Upper lobe of left lung (tissue), 6 donors: ENCODE measurements around the gene NTSR1. TPM values are rescaled to one million over a fixed set of nuclear protein-coding genes. Genes with fewer than 3 reads are reported as not detected.
"Not testable (repeated sequence)": the region's sequence is repeated elsewhere in the genome, so short reads cannot be mapped to it uniquely, and the experiment has no call there.

ENCODE experiments used
- ATAC-seq, 2 donors: fragments of 200-7000 bp; cut with Tn5 transposase; one replicate each; pipeline ENCODE4 v1.9.1; 2022; ENCODE audit warnings: mild to moderate bottlenecking in 2 of 2, moderate library complexity in 2 of 2; ENCODE audit not compliant: low FRiP score in 2 of 2
- DNase-seq, 2 donors: peaks; one replicate each; pipeline ENCODE4 v3.0.0-alpha.2; 2019 to 2020
- H3K27ac ChIP-seq, 4 donors: fragments of 200-600 bp; sonication (generic); one replicate each; pipeline ENCODE4 v1.5.1; 2016 to 2019
- H3K27me3 ChIP-seq, 4 donors: fragments of 200-600 bp; sonication (generic); one replicate each; pipeline ENCODE4 v1.5.1; 2017 to 2019
- H3K36me3 ChIP-seq, 4 donors: fragments of 200-600 bp; sonication (generic); one replicate each; pipeline ENCODE4 v1.5.1; 2016 to 2019
- H3K4me1 ChIP-seq, 4 donors: fragments of 200-600 bp; sonication (generic); one replicate each; pipeline ENCODE4 v1.5.1; 2018 to 2019
- H3K4me3 ChIP-seq, 4 donors: fragments of 200-600 bp; sonication (generic); one replicate each; pipeline ENCODE4 v1.5.1; 2017 to 2019; ENCODE audit warnings: mild to moderate bottlenecking in 2 of 4, moderate library complexity in 1 of 4
- H3K9me3 ChIP-seq, 4 donors: fragments of 200-600 bp; sonication (generic); one replicate each; pipeline ENCODE4 v1.5.1; 2018 to 2019
- EP300 ChIP-seq, 4 donors: sonication (generic); formaldehyde crosslinking; IDR thresholded peaks; one replicate each; pipeline ENCODE4 v1.5.1; 2017; ENCODE audit warnings: antibody characterized with exemption in 4 of 4, control low read depth in 2 of 4
- POLR2A ChIP-seq, 4 donors: fragments of 450-650 bp; IDR thresholded peaks; one replicate each; pipeline ENCODE4 v1.5.1; 2016 to 2017; ENCODE audit warnings: antibody characterized with exemption in 4 of 4, mild to moderate bottlenecking in 2 of 4
- POLR2AphosphoS5 ChIP-seq, 2 donors: sonication (generic); formaldehyde crosslinking; IDR thresholded peaks; one replicate each; pipeline ENCODE4 v1.5.1; 2017; ENCODE audit warnings: antibody characterized with exemption in 2 of 2
- WGBS, 2 donors: methylation state at CpG; one replicate each; pipeline ENCODE4 v1.1.5; 2017 to 2018; 5-methylcytosine and 5-hydroxymethylcytosine counted together
- total RNA-seq, 6 donors: library from RNA; depleted of rRNA in 4 of 6; stranded (reverse); fragments of >200 nt in 4 of 6; gene quantifications; one replicate each; pipeline versions ENCODE4 v1.1.0 to v1.2.1, GENCODE V29; 2016 to 2021
- TF ChIP-seq, protein P1 (sequence below), 6 experiments: fragments of 450-650 bp in 4 of 6; fragments of 200-600 bp in 2 of 6; sonication (generic) in 2 of 6; IDR thresholded peaks; one replicate each; pipeline ENCODE4 v1.5.1; 2016 to 2019; ENCODE audit warnings: antibody characterized with exemption in 6 of 6
- donor health status: DM: no; HTN: no; CAD: no; lungs with moderate emphysema.
- donor health status: DM: no; HTN: yes; CAD: no; lungs with severe emphysema.

The NTSR1 gene
- total RNA-seq, 6 donors from 2014 or later = 0.20 to 1.4 (median 0.26) TPM; not detected in 1

DNA sequence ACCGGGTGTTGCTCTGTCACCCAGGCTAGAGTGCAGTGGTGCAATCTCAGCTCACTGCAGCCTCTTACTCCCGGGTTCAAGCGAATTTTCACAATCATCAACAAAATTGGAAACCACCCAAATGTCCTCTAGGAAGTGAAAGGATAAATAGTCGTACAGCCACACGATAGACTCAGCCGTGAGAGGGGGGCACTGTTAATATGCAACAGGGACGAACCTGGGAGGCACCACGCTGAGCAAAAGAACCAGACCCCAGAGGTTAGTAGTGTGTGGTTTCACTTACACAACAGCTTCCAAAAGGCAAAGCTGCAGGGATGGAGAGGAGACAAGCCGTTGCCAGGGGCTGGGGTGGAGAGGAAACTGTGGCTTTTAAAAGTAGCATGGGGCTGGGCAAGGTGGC is 30.1 kb upstream of the NTSR1 start:
- TF ChIP-seq POLR2A (IDR thresholded peaks at IDR 0.05) (no peak), POLR2AphosphoS5 (IDR thresholded peaks at IDR 0.05) (no peak), EP300 (IDR thresholded peaks at IDR 0.05) (no peak)
- TF ChIP-seq, protein P1, sequence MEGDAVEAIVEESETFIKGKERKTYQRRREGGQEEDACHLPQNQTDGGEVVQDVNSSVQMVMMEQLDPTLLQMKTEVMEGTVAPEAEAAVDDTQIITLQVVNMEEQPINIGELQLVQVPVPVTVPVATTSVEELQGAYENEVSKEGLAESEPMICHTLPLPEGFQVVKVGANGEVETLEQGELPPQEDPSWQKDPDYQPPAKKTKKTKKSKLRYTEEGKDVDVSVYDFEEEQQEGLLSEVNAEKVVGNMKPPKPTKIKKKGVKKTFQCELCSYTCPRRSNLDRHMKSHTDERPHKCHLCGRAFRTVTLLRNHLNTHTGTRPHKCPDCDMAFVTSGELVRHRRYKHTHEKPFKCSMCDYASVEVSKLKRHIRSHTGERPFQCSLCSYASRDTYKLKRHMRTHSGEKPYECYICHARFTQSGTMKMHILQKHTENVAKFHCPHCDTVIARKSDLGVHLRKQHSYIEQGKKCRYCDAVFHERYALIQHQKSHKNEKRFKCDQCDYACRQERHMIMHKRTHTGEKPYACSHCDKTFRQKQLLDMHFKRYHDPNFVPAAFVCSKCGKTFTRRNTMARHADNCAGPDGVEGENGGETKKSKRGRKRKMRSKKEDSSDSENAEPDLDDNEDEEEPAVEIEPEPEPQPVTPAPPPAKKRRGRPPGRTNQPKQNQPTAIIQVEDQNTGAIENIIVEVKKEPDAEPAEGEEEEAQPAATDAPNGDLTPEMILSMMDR (IDR thresholded peaks at IDR 0.05) = no peak
- peaks cover 0 to 14% (median 9%) of the 10 kb centered on the region in 4 donors for H3K4me1 ChIP-seq
- ATAC-seq = no peak

DNA sequence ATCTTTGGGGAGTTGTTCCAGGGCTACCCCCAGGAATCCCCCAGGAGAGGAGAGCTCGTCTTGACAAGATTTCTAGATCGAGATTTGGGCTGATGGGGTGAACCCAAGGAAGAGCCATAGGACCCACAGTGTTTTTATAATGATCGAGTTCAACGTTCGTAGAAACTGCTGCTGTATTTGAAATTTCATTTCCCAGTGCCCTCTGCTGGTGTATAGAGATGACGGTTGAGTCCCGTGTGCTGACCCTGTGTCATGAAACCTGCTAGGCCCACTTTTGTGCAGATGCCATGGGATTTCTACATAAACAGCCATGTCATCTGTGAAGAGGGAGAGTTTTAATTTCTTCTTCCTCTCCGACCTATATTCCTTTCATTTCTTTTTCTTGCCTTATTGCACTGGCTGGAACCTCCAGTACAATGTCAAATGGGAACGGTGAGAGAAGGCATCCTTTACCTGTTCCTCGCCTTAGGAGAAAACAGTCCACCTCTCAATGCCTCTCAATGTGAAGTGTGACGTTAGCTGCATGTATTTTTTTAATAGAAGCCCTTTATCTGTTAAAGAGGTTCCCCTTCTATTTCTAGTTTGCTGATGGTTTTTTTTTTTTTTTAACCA is 28.6 kb upstream of the NTSR1 start:
- ATAC-seq = no peak
- Histone ChIP-seq H3K27me3 (no peaks in the 10 kb centered on the region), H3K4me3 (no peak overlapping the region), H3K36me3 (no peaks in the 10 kb centered on the region), H3K27ac (no peak overlapping the region), H3K4me1 (peaks cover 0 to 14% (median 7%) of the 10 kb centered on the region in 4 donors), H3K9me3 (peaks cover 0 to 9% (median 4%) of the 10 kb centered on the region in 4 donors)
- WGBS, 2 donors = 94 to 95% methylated on average over 11 of the region's 11 CpGs
- no peak for DNase-seq
- TF ChIP-seq POLR2A (IDR thresholded peaks at IDR 0.05) = no peak

More for the DNA sequence above, 30.1 kb upstream of the NTSR1 start:
- no peaks in the 10 kb centered on the region for H3K27me3 ChIP-seq
- DNase-seq = no peak
- no peaks in the 10 kb centered on the region for H3K36me3 ChIP-seq
- WGBS, 2 donors = 9 to 10% methylated on average over 9 of the region's 9 CpGs
- H3K27ac ChIP-seq = peak overlapping the region in 1 of 4 donors; percentile 8
- peaks cover 0 to 9% (median 4%) of the 10 kb centered on the region in 4 donors for H3K9me3 ChIP-seq
- H3K4me3 ChIP-seq = no peak overlapping the region

DNA sequence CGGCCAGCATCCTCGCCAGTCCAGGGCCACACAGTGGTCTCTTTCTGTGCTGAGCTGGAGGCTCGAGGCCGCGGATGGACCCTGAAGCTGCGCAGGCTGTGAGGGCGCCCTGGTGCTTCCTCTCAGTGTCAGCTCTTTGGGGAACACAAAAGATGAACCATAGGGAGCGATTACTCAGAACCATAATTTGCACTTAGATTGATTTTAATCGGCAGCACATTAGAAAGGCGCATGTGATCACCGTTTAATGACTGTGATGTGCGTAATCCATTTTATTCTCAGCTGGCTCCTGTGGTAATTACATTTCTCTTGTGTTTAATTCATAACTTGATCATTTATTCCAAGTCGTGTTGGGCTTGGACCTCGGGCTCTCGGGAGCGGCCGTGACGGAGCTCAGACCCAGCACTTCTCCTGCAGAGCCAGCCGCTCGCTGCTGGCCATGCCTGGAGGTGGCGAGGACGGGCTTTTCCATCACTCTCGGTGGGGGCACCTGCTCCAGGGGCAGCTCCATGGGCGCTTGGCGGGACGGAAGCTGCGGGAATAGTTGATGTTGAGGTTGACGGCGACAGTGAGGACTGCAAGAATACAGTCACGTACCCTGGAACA is 25.6 kb upstream of the NTSR1 start:
- H3K4me3 ChIP-seq = no peak overlapping the region
- TF ChIP-seq POLR2A (IDR thresholded peaks at IDR 0.05) (no peak), POLR2AphosphoS5 (IDR thresholded peaks at IDR 0.05) (no peak), EP300 (IDR thresholded peaks at IDR 0.05) (no peak)
- TF ChIP-seq, protein P1 (IDR thresholded peaks at IDR 0.05) = no peak
- WGBS, 2 donors = 89 to 92% methylated on average over 27 to 28 of the region's 30 CpGs

DNA sequence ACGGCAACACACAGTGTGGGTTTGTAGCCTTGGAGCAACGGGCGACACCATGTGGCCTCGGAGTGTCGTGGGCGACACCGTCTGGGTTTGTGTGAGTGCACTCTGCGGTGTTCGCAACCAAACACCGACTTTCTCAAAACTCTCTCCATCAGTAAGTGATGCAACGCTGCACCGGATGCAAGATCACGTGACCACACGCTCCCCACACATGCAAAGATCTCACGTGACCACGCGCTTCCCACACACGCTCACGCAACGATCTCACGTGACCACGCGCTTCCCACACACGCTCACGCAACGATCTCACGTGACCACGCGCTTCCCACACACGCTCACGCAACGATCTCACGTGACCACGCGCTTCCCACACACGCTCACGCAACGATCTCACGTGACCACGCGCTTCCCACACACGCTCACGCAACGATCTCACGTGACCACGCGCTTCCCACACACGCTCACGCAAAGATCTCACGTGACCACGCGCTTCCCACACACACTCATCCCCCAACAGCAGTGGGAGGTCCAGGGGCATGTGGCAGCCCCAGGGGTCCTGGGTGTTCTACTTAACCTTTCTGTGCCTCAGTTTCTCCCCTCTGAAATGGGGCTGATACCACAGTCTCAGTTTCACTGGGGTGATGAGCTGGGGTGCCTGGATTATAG is 24.8 kb upstream of the NTSR1 start:
- WGBS, 2 donors = 91 to 93% methylated on average over 42 to 44 of the region's 52 CpGs
- H3K4me3 ChIP-seq, H3K27ac ChIP-seq, ATAC-seq, H3K9me3 ChIP-seq, DNase-seq, H3K36me3 ChIP-seq, H3K27me3 ChIP-seq: not testable (repeated sequence)
- peaks cover 4 to 17% (median 7%) of the 10 kb centered on the region in 4 donors for H3K4me1 ChIP-seq

More for the DNA sequence above, 25.6 kb upstream of the NTSR1 start:
- peaks cover 0 to 9% (median 4%) of the 10 kb centered on the region in 4 donors for H3K9me3 ChIP-seq
- no peaks in the 10 kb centered on the region for H3K27me3 ChIP-seq
- DNase-seq (peak in 1 of 2 donors; percentile 68), ATAC-seq (no peak)
- peaks cover 4 to 25% (median 10%) of the 10 kb centered on the region in 4 donors for H3K4me1 ChIP-seq
- no peak overlapping the region for H3K27ac ChIP-seq
- H3K36me3 ChIP-seq = no peaks in the 10 kb centered on the region

DNA sequence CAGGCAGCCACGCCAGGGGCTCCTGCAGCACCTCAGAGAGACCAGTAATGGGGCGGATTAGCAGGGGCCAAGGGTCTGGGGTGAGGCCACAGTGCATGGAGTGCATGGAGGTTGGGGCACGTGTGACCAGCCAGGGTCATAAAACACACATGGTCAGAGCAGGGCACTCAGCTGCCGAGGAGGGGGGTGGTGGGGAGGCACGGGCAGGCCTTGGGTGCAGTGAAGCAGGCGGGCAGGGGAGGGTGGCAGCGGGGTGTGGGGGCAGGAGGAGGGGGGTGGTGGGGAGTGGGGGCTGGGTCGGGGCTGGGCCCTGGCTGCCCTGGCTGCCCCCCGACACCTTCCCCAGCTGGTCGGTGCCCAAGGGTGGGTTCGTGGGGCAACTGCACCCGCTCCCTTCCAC is 23.7 kb upstream of the NTSR1 start:
- Histone ChIP-seq H3K4me3 (no peak overlapping the region), H3K4me1 (peaks cover 4 to 12% (median 5%) of the 10 kb centered on the region in 4 donors), H3K27me3 (no peaks in the 10 kb centered on the region), H3K9me3 (peaks cover 0 to 4% (median 3%) of the 10 kb centered on the region in 4 donors), H3K27ac (no peak overlapping the region), H3K36me3 (no peaks in the 10 kb centered on the region)
- TF ChIP-seq, protein P1 (IDR thresholded peaks at IDR 0.05) = no peak
- no peak for TF ChIP-seq POLR2A (IDR thresholded peaks at IDR 0.05)
- TF ChIP-seq EP300 (IDR thresholded peaks at IDR 0.05) = no peak
- no peak for TF ChIP-seq POLR2AphosphoS5 (IDR thresholded peaks at IDR 0.05)
- ATAC-seq (no peak), DNase-seq (no peak)
- WGBS, 2 donors = 59 to 68% methylated on average over 8 to 12 of the region's 12 CpGs
